ENCODE results near the gene LHFPL3.

GRCh38 chr7:104445393-104445792 lies 117.0 kb downstream of the LHFPL3 start:
- TF ChIP-seq CTCF (IDR thresholded peaks at IDR 0.05) (no peak), POLR2A (IDR thresholded peaks at IDR 0.05) (no peak)
